ENCODE measurements around the gene TTC22. TPM values are rescaled to one million over a fixed set of nuclear protein-coding genes. Genes with fewer than 3 reads are reported as not detected.

The TTC22 gene
- total and polyA plus RNA-seq, 2 of the 4 experiments (the other 2 are of a cell fraction): not detected

DNA sequence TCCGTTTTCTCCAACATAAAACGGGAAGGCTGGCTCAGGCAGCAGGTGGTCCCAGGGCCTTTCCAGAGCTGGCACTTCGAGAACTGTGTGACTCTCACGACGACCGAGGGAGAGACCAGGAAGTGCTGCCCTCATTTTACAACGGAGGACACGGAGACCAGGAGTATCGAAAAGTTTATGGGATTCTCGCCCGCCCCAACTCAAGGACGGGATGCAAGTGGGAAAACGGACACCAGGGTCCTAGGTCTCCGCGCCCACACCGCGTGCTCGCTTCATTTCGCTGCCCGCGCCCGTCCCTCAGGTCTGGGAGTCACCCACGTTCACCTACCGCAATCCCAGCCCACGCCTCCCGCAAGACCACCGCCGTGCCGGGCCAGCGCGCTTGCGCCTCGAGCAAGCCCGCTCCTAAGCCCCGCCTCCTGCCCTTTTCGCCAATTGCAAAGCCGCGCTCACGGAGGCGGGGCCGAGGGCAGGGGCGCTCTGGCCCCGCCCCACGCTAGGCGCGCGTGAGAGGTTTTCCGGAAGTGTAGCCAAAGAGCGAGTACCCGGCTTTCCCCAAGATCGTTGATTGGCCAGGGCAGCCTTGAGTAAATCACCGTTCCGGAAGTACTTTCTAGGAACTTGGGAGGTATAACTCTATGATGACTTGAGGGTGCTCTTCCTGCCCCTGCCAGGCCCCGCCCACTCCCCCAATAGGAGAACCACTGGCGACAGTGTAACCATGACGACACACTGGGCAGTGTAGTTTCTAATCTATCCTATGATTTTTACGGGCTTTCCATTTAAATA lies 36.8 kb downstream of the TTC22 start, which contains the start of gene PARS2 (continued):
- TF ChIP-seq FOS (IDR thresholded peaks at IDR 0.05; ENCODE audit: low read depth, low read length) (peak; percentile 5; the same call in 1 of the 2 replicates), NFE2L2 (IDR thresholded peaks at IDR 0.05; ENCODE audit: low read depth, low read length) (no peak), RFX5 (IDR thresholded peaks at IDR 0.05; ENCODE audit: low read depth, low read length) (no peak)

DNA sequence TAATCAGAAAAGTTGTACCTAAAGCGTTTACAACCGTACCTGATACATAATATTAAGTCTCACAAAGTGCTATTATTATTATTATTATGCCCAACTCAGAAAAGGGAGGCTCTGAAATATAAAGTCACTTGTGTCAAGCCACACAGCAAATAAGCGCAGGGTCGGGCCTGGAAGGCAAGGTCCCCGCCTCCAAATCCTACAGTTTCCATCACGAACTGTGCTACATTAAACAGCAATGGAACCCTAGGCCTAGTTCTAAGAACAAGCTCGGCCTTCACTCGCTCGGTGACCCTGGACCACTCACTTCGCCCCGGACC lies 37.3 kb downstream of the TTC22 start:
- Histone ChIP-seq H3K56ac (ENCODE audit: extremely low read depth, insufficient read depth, low read length) (peak overlapping the region; percentile 54), H3K4me2 (ENCODE audit: low read depth, low read length) (peak overlapping the region; percentile 76), H3K9me1 (ENCODE audit: insufficient read depth, low read length) (no peaks in the 10 kb centered on the region; the same call in 1 of the 2 replicates), H3K79me1 (ENCODE audit: low read depth in 1 of 2, low read length in 2 of 2) (peaks cover 20 to 33% of the 10 kb centered on the region in 2 experiments), H2AK5ac (ENCODE audit: low read depth, low read length) (peak overlapping the region; percentile 0; the same call in 1 of the 2 replicates), H3K9me3 (ENCODE audit: control insufficient read depth, insufficient read depth, low read length) (no peaks in the 10 kb centered on the region), H2BK20ac (ENCODE audit: low read depth, low read length) (no peak overlapping the region), H4K91ac (ENCODE audit: insufficient read depth, low read depth, low read length) (no peak overlapping the region; the same call in 1 of the 2 replicates), H3K4me3 (ENCODE audit: insufficient read depth, low read depth, low read length) (peak overlapping the region; percentile 74), H2AK9ac (replicated peaks; ENCODE audit: low read depth, low read length, poor library complexity) (peak overlapping the region; percentile 42), H3K4me1 (ENCODE audit: control insufficient read depth, insufficient read depth, low read length) (no peaks in the 10 kb centered on the region), H3K9ac (ENCODE audit: low read depth, low read length) (peak overlapping the region; percentile 91), H2AFZ (replicated peaks; ENCODE audit: low read length, poor library complexity) (peak overlapping the region; percentile 94), H2BK15ac (ENCODE audit: low read depth, low read length) (no peak overlapping the region), H3K27ac (ENCODE audit: insufficient read depth, low read length) (peak overlapping the region; percentile 69), H4K5ac (ENCODE audit: low read depth, low read length) (peak overlapping the region; percentile 36), H4K8ac (ENCODE audit: low read depth in 2 of 2, low read length in 2 of 2) (peak overlapping the region; percentile 77 to 89), H3K23ac (ENCODE audit: low read depth, low read length) (peak overlapping the region; percentile 77), H3K18ac (ENCODE audit: low read depth, low read length) (no peak overlapping the region; the same call in 1 of the 2 replicates), H3K27me3 (ENCODE audit: control insufficient read depth, insufficient read depth, low read length) (peaks cover 2% of the 10 kb centered on the region; the same call in 1 of the 2 replicates), H2BK5ac (ENCODE audit: low read depth, low read length, poor library complexity, severe bottlenecking) (peak overlapping the region; percentile 23), H3K14ac (replicated peaks; ENCODE audit: low read depth, low read length) (peak overlapping the region; percentile 76), H3K4ac (ENCODE audit: low read depth, low read length) (peak overlapping the region; percentile 87), H4K20me1 (ENCODE audit: insufficient read depth, low read length) (no peaks in the 10 kb centered on the region; the same call in 1 of the 2 replicates), H2BK120ac (ENCODE audit: low read depth, low read length) (peak overlapping the region; percentile 4; the same call in 1 of the 2 replicates), H3K36me3 (ENCODE audit: control insufficient read depth, insufficient read depth, low read length) (no peaks in the 10 kb centered on the region; the same call in 1 of the 2 replicates)
- in situ Hi-C loops (cut with MboI; ENCODE audit: low sequenced_read_pairs): no loop called here
- WGBS, 2 experiments (ENCODE audit: extremely low coverage in 2 of 2, insufficient read length in 1 of 2): 8% methylated on average over 7 of the region's 11 CpGs; no CpG with 5 or more reads in 1 of the 2 experiments
- BruUV-seq (replicated peaks): no TSS peak
- TF ChIP-seq, protein P1, sequence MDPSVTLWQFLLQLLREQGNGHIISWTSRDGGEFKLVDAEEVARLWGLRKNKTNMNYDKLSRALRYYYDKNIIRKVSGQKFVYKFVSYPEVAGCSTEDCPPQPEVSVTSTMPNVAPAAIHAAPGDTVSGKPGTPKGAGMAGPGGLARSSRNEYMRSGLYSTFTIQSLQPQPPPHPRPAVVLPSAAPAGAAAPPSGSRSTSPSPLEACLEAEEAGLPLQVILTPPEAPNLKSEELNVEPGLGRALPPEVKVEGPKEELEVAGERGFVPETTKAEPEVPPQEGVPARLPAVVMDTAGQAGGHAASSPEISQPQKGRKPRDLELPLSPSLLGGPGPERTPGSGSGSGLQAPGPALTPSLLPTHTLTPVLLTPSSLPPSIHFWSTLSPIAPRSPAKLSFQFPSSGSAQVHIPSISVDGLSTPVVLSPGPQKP (IDR thresholded peaks at IDR 0.05; ENCODE audit: borderline replicate concordance, low read depth, low read length): no peak
- TF ChIP-seq FOS (IDR thresholded peaks at IDR 0.05; ENCODE audit: low read depth, low read length): no peak
- no peak for TF ChIP-seq CEBPB (IDR thresholded peaks at IDR 0.05; ENCODE audit: low read depth, low read length)
- no peak for TF ChIP-seq RCOR1 (IDR thresholded peaks at IDR 0.05; ENCODE audit: insufficient replicate concordance, low read length)
- no peak for TF ChIP-seq BHLHE40 (IDR thresholded peaks at IDR 0.05; ENCODE audit: low read depth, low read length)
- TF ChIP-seq, protein P2, sequence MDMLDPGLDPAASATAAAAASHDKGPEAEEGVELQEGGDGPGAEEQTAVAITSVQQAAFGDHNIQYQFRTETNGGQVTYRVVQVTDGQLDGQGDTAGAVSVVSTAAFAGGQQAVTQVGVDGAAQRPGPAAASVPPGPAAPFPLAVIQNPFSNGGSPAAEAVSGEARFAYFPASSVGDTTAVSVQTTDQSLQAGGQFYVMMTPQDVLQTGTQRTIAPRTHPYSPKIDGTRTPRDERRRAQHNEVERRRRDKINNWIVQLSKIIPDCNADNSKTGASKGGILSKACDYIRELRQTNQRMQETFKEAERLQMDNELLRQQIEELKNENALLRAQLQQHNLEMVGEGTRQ (IDR thresholded peaks at IDR 0.05; ENCODE audit: low read depth, low read length): no peak
- TF ChIP-seq MAZ (IDR thresholded peaks at IDR 0.05; ENCODE audit: borderline replicate concordance, low read depth, low read length): no peak
- no peak for TF ChIP-seq SMC3 (IDR thresholded peaks at IDR 0.05; ENCODE audit: low read depth, low read length)
- TF ChIP-seq RFX5 (IDR thresholded peaks at IDR 0.05; ENCODE audit: low read depth, low read length): no peak
- peak; percentile 1; the same call in 1 of the 2 replicates for ATAC-seq (ENCODE audit: low read depth)
- POLR2A ChIA-PET (ENCODE audit: unreplicated experiment): no interaction called here
- no peak for DNase-seq
- dilution Hi-C loops (cut with HindIII; ENCODE audit: low sequenced_read_pairs, unreplicated experiment): no loop called here
- CTCF ChIA-PET: interaction anchor here (0.6 kb wide), 1 partner anchor 12 kb away, joined by 3 read pairs; no protein-coding TSS in a partner anchor
- intact Hi-C loops (cut with micrococcal nuclease): loop anchor here (1.0 kb wide), 1 partner anchor 47 kb away; no protein-coding TSS in a partner anchor

Data from IMR-90 (cell line).